Activated CD4-positive, alpha-beta T cell treated with anti-CD3 and anti-CD28 coated beads for 36 hours (primary cell): ENCODE measurements around the gene OR10A6. TPM values are rescaled to one million over a fixed set of nuclear protein-coding genes. Genes with fewer than 3 reads are reported as not detected.
A peak's percentile ranks its signal among the peaks of the same experiment; 100 is the strongest.

Experiments
- ATAC-seq: fragments of 200-7000 bp; cut with Tn5 transposase; one replicate; pipeline ENCODE4 v1.10.0; 2021; ENCODE audit warnings: mild to moderate bottlenecking, moderate library complexity
- CTCF ChIA-PET: fragments of 350-600 bp; sonication (Branson Sonifier 250); formaldehyde crosslinking; loops from one replicate; lab custom pipeline; 2021; ENCODE audit warnings: antibody characterized with exemption; lab: Charles Lee
- POLR2A ChIA-PET: fragments of 350-600 bp; sonication (Branson Sonifier 250); formaldehyde crosslinking; loops from one replicate; lab custom pipeline; 2021; ENCODE audit warnings: antibody characterized with exemption, inconsistent platforms; lab: Charles Lee
- DNase-seq: peaks from one replicate; pipeline ENCODE4 v3.0.0-alpha.2; 2020
- H3K27ac Mint-ChIP-seq: one replicate; pipeline ENCODE4 v1.8.0; 2021; ENCODE audit warnings: mixed read lengths
- H3K27me3 Mint-ChIP-seq: one replicate; pipeline ENCODE4 v1.8.0; 2021; ENCODE audit warnings: mixed read lengths
- H3K36me3 Mint-ChIP-seq: one replicate; pipeline ENCODE4 v1.8.0; 2021; ENCODE audit warnings: low read depth, mixed read lengths
- H3K4me1 Mint-ChIP-seq: one replicate; pipeline ENCODE4 v1.8.0; 2021; ENCODE audit warnings: mixed read lengths
- H3K4me3 Mint-ChIP-seq: one replicate; pipeline ENCODE4 v1.8.0; 2021; ENCODE audit warnings: mild to moderate bottlenecking, moderate library complexity, mixed read lengths
- H3K9me3 Mint-ChIP-seq: one replicate; pipeline ENCODE4 v1.8.0; 2021; ENCODE audit warnings: low read depth, mixed read lengths
- intact Hi-C, 2 experiments: fragments of 100-400 bp; cut with DNase I in 1 of 2; cut with micrococcal nuclease in 1 of 2; formaldehyde crosslinking; loops; one replicate each; pipeline versions ENCODE4 v1.14.2 to v1.15.1; 2022 to 2024; cut with DNase I, micrococcal nuclease
- total RNA-seq, 2 experiments: library from RNA; stranded (reverse); gene quantifications; one replicate each; pipeline ENCODE4 v1.2.3, GENCODE V29; 2021

OR10A6 gene
- total RNA-seq, 2 experiments from 2014 or later: not detected

DNA sequence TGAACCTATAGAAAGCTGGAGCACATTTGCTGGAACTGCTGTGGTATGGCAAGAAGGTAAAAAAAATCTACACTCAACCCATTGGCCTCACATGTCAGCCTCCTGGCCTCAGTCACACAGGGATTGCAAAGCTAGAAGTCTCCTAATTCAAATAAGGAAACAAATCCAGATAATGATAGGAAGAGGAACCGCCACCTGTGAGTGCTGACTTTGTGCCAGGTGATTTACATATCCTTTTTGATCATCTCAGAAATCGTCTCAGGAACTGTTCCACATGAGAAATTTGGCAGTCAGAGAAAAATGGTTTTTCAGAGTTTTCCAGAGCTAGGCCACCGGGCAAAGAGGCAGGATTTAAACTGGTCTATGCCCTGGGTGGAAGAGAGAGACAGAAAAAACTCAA is 33.2 kb upstream of the OR10A6 start:
- Mint-ChIP-seq H3K27me3 (peaks cover 16% of the 10 kb centered on the region), H3K36me3 (no peaks in the 10 kb centered on the region), H3K4me3 (no peak overlapping the region), H3K9me3 (no peaks in the 10 kb centered on the region), H3K4me1 (no peaks in the 10 kb centered on the region), H3K27ac (no peak overlapping the region)
- CTCF ChIA-PET: interaction anchor here (0.6 to 1.2 kb wide), 2 partner anchors 138 to 181 kb away, joined by 3 to 6 read pairs; no protein-coding TSS in a partner anchor
- intact Hi-C loops: no loop called here
- no peak for ATAC-seq
- DNase-seq: no peak
- POLR2A ChIA-PET: no interaction called here

DNA sequence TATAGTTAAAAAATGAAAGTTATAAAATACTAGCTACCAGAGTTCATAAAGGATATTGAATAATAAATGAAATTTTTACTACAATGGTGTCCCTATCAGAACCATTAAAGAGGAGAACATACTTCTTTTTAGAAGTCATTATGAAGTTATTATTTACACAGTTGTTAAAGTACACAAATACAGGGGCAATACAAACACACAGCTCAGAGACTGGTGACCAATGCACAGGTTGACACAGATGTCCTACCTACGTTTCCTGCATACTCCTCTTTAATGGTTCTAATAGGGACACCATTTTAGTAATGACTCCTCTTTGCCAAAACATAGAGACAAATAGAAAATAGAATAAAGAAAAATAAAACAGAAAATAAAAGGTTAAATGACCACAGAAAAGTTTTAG is 24.1 kb upstream of the OR10A6 start:
- no peaks in the 10 kb centered on the region for H3K36me3 Mint-ChIP-seq
- H3K4me3 Mint-ChIP-seq: no peak overlapping the region
- ChIA-PET CTCF (interaction anchor here (0.8 kb wide), 1 partner anchor 265 kb away, joined by 4 read pairs; no protein-coding TSS in a partner anchor), POLR2A (no interaction called here)
- peaks cover 2% of the 10 kb centered on the region for H3K9me3 Mint-ChIP-seq
- intact Hi-C loops: no loop called here
- H3K4me1 Mint-ChIP-seq: no peaks in the 10 kb centered on the region
- no peak for DNase-seq
- H3K27me3 Mint-ChIP-seq: peaks cover 10% of the 10 kb centered on the region
- H3K27ac Mint-ChIP-seq: no peak overlapping the region
- no peak for ATAC-seq

DNA sequence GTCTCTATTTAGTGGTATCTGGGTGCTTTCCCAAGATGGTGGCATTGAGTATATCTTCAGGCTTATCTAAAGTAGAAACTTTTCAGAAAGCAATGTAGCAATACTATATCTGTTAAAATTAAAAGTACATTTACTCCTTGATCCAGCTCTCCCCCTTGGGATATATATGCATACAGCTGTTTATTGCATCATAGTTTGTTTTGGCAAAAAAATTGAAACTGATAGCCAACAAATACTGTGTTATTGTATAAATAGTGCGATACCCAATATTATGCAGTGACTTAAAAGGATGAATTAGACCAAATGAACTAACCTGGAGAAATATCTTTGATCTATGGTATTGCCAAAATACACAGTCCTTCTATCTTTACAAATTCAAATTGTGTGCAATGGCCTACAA is 18.9 kb upstream of the OR10A6 start:
- H3K27me3 Mint-ChIP-seq: peaks cover 17% of the 10 kb centered on the region
- DNase-seq (no peak), ATAC-seq (no peak)
- CTCF ChIA-PET: no interaction called here
- no peak overlapping the region for H3K4me3 Mint-ChIP-seq
- POLR2A ChIA-PET: no interaction called here
- intact Hi-C loops: no loop called here
- H3K36me3 Mint-ChIP-seq: no peaks in the 10 kb centered on the region
- H3K9me3 Mint-ChIP-seq: no peaks in the 10 kb centered on the region
- no peak overlapping the region for H3K27ac Mint-ChIP-seq
- no peaks in the 10 kb centered on the region for H3K4me1 Mint-ChIP-seq

DNA sequence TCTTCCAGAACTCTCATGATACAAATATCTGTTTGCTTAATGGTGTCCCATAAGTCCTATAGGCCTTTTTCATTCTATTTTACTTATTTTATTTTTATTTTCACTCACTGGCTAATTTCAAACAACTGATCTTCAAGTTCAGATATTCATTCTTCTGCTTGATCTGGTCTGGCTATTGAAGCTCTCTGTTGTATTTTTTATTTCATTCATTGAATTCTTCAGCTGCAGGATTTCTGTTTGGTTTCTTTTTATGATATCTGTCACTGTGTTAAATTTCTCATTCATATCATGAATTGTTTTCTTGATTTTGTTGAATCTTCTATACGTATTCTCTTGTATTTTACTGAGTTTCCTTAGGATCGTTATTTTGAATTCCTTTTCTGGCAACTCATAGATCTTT is 13.1 kb upstream of the OR10A6 start:
- no peak overlapping the region for H3K4me3 Mint-ChIP-seq
- POLR2A ChIA-PET: no interaction called here
- no peak for DNase-seq
- H3K4me1 Mint-ChIP-seq: no peaks in the 10 kb centered on the region
- H3K27ac Mint-ChIP-seq: no peak overlapping the region
- CTCF ChIA-PET: no interaction called here
- peaks cover 19% of the 10 kb centered on the region for H3K9me3 Mint-ChIP-seq
- peaks cover 10% of the 10 kb centered on the region for H3K27me3 Mint-ChIP-seq
- no peak for ATAC-seq
- H3K36me3 Mint-ChIP-seq: no peaks in the 10 kb centered on the region
- intact Hi-C loops: no loop called here

DNA sequence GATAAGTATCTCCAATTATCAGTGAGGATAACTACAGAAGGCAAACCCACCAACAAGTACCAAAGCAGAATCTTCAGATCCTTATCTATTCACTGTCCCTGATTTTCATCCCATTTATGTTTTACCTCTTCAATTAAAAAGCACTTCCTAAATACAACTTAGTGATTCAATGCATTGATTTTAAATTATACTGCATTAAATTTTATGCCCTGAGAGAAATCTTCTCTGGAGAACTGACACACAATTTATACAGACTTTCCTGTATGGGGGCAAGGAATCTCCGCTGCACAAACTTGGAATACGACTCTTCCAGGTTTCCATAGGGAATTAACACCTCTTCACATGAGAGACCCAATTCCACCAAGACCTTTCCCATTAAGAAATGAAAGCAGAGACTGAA is 10.5 kb upstream of the OR10A6 start, which contains the start of gene OR10A3:
TSS of gene OR10A3 (minus strand) at position 101 of the 400 bp plus-strand sequence. CDS start 2,188 bp downstream, outside the sequence.
- ChIA-PET POLR2A (no interaction called here), CTCF (interaction anchor here (1.0 kb wide), 1 partner anchor 45 kb away, joined by 6 read pairs; the partner anchor contains the start of gene EIF3F)
- DNase-seq (no peak), ATAC-seq (no peak)
- no peaks in the 10 kb centered on the region for H3K4me1 Mint-ChIP-seq
- H3K27ac Mint-ChIP-seq: no peak within 1 kb of the TSS
- no peak within 1 kb of the TSS for H3K4me3 Mint-ChIP-seq
- no peaks in the 10 kb centered on the region for H3K36me3 Mint-ChIP-seq
- intact Hi-C loops: no loop called here
- peaks cover 6% of the 10 kb centered on the region for H3K27me3 Mint-ChIP-seq
- peaks cover 19% of the 10 kb centered on the region for H3K9me3 Mint-ChIP-seq

DNA sequence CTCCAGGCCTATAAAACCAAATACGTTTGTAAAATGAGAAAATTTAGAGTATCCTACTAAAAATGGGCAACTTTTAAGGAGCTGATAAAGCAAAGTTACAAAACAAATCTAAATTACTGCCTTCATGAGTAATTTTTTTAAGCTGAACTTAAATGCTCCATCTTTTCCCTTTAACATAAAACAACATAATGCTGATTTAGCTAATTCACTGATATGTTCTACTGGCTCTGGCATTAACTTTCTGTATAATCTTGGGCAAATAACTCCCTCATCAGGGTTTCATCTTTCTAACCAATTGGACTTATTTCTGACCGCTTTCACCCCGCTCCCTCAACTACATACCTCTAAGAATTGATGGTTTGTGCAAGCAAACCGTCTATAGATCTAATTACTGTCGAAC is 10.1 kb upstream of the OR10A6 start:
- no peak for DNase-seq
- Mint-ChIP-seq H3K27ac (no peak overlapping the region), H3K36me3 (no peaks in the 10 kb centered on the region), H3K27me3 (peaks cover 6% of the 10 kb centered on the region), H3K4me3 (no peak overlapping the region), H3K4me1 (no peaks in the 10 kb centered on the region), H3K9me3 (peaks cover 19% of the 10 kb centered on the region)
- no peak for ATAC-seq
- intact Hi-C loops: no loop called here
- ChIA-PET POLR2A (no interaction called here), CTCF (interaction anchor here (1.0 kb wide), 1 partner anchor 46 kb away, joined by 6 read pairs; the partner anchor contains the start of gene EIF3F)

DNA sequence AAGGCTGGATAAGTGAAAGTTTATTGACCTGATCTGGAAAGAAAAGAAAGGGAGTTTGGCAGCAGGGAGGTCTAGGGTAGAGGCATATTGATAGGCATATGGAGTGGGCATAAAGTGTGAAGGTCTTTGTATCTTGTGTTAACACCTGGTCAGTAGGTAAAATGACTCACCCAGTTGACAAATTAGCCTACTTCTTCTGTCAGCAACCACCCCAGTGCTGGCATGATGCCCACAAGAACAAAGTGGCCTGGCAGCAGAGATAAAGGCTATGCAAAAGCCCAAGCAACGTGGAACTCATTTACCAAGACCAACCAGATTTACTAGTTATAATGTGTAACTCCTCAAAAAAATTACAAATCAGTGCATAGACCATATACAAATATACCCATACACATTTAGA is 5.5 kb upstream of the OR10A6 start:
- ChIA-PET POLR2A (no interaction called here), CTCF (no interaction called here)
- intact Hi-C loops: no loop called here

DNA sequence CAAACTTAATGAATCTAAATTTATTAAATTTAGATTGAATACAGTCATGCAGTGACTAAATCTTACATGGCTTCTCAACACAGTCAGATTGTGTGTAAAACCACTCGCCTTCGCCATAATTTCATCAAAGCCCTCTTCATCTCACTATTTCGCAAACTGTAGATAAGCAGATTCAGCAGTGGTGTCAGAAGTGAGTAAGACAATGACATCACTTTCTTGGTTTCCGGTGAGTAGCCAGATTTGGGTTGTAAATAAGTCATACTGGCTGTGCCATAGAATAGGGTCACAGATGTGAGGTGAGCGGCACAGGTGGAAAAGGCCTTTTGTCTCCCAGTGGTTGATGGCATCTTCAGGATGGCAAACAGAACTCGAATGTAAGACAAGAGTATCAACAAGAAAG is 3.4 kb downstream of the OR10A6 start:
- ATAC-seq: peak; percentile 44
- intact Hi-C loops: no loop called here
- Mint-ChIP-seq H3K9me3 (no peaks in the 10 kb centered on the region), H3K4me3 (no peak overlapping the region), H3K36me3 (no peaks in the 10 kb centered on the region), H3K4me1 (no peaks in the 10 kb centered on the region), H3K27ac (no peak overlapping the region), H3K27me3 (peaks cover 27% of the 10 kb centered on the region)
- CTCF ChIA-PET: no interaction called here
- POLR2A ChIA-PET: no interaction called here
- peak; percentile 8 for DNase-seq

More for the DNA sequence above, 5.5 kb upstream of the OR10A6 start:
- Mint-ChIP-seq H3K27ac (no peak overlapping the region), H3K9me3 (no peaks in the 10 kb centered on the region), H3K4me1 (no peaks in the 10 kb centered on the region), H3K4me3 (no peak overlapping the region), H3K36me3 (no peaks in the 10 kb centered on the region), H3K27me3 (peaks cover 20% of the 10 kb centered on the region)
- ATAC-seq: no peak
- no peak for DNase-seq

DNA sequence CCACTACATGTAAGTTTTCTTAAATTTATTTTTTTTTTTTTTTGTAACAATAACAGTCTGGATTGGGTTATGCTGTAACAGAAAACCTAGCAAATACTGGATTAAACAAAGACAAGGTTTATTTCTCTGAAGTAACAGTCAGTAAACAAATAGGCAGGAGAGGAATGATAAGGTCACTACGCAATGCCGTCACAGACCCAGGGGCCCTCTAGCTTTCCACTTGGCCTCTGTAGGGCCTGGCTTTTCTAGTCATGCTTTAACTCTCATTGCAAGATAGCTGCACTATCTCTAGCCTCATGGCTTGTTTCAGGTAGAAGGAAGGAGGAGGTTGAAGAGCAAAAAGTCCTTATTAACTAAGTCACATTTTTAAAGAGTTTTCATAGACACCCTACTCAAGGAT is 6.5 kb downstream of the OR10A6 start:
- Mint-ChIP-seq H3K36me3 (no peaks in the 10 kb centered on the region), H3K27me3 (peaks cover 14% of the 10 kb centered on the region), H3K9me3 (no peaks in the 10 kb centered on the region), H3K27ac (no peak overlapping the region), H3K4me3 (no peak overlapping the region), H3K4me1 (no peaks in the 10 kb centered on the region)
- DNase-seq (no peak), ATAC-seq (no peak)
- ChIA-PET POLR2A (no interaction called here), CTCF (interaction anchor here (0.6 to 0.9 kb wide), 3 partner anchors 14 to 828 kb away, joined by 3 to 6 read pairs (median 4); no protein-coding TSS in a partner anchor)
- intact Hi-C loops: no loop called here

DNA sequence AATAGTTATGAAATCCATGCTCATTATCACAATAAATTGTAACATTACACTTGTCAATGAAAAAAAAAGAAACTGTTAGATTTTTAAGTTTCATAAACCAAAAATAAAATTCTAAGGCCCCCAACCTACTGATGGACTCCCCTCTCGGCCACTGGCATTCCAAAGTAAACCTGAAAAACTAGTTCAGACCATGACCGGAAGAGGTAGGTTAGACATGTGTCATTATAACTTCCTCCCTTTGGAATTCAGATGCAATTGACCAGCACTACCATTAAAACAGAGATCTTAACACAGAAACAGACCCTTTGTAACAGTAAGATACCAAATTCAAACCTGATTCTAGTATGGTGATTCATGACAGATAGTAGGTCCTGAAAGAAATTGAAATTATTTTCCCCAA is 12.9 kb downstream of the OR10A6 start:
- H3K4me3 Mint-ChIP-seq: no peak overlapping the region

DNA sequence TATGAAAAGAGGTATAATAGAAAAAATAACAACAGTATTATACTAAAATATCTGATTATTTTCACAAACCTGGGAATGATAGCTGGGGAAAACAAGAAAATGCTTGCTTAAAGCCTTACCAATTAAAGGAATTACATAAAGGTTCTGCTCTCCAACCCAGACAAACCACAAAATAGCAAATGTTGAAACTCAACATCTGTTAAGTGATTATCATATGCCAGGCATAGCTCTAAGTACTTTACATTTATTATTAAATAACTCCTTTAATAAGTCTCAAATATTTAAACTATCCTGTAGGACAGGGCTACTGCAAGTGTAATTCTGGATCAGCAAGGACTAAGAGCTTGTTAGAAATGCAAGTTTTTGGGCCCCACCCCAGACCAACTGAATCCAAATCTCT is 20.1 kb downstream of the OR10A6 start:
- Mint-ChIP-seq H3K27me3 (peaks cover 24% of the 10 kb centered on the region), H3K36me3 (no peaks in the 10 kb centered on the region), H3K4me1 (no peaks in the 10 kb centered on the region), H3K9me3 (no peaks in the 10 kb centered on the region), H3K4me3 (no peak overlapping the region), H3K27ac (no peak overlapping the region)
- ChIA-PET CTCF (interaction anchor here (2.6 kb wide), 1 partner anchor 18 kb away, joined by 8 read pairs; no protein-coding TSS in a partner anchor), POLR2A (no interaction called here)
- DNase-seq (no peak), ATAC-seq (no peak)
- intact Hi-C loops: no loop called here

More for the DNA sequence above, 12.9 kb downstream of the OR10A6 start:
- Mint-ChIP-seq H3K27me3 (peaks cover 10% of the 10 kb centered on the region), H3K36me3 (no peaks in the 10 kb centered on the region), H3K27ac (no peak overlapping the region), H3K9me3 (no peaks in the 10 kb centered on the region), H3K4me1 (no peaks in the 10 kb centered on the region)
- intact Hi-C loops: no loop called here
- POLR2A ChIA-PET: no interaction called here
- ATAC-seq (no peak), DNase-seq (no peak)
- CTCF ChIA-PET: no interaction called here

DNA sequence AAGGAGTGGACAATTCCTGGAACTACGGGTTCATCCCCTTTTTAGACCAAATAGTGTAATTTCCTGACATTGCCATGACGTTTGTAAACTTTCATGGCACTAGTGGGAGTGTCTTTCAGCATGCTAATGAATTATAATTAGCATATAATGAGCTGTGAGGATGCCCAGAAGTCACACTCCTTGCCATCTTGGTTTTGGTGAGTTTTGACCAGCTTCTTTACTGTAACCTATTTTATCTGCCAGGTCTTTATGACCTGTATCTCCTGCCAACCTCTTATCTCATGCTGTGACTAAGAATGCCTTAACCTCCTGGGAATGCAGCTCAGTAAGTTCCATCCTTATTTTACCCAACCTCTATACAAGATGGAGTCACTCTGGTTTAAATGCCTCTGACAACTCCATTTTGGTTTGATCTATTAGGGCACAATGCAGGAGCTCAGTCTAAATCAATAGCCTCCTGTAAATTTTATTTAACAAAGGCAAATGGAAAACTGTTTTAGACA is 20.7 kb downstream of the OR10A6 start:
- ChIA-PET CTCF (interaction anchor here (2.6 kb wide), 1 partner anchor 17 kb away, joined by 8 read pairs; no protein-coding TSS in a partner anchor), POLR2A (no interaction called here)
- no peaks in the 10 kb centered on the region for H3K4me1 Mint-ChIP-seq
- H3K27me3 Mint-ChIP-seq: peaks cover 26% of the 10 kb centered on the region
- intact Hi-C loops: no loop called here
- ATAC-seq: no peak
- no peak overlapping the region for H3K4me3 Mint-ChIP-seq
- H3K27ac Mint-ChIP-seq: no peak overlapping the region
- no peaks in the 10 kb centered on the region for H3K9me3 Mint-ChIP-seq
- no peak for DNase-seq
- H3K36me3 Mint-ChIP-seq: no peaks in the 10 kb centered on the region
